Measurements from ENCODE around the gene CD1C.
"Not testable (repeated sequence)": the region's sequence is repeated elsewhere in the genome, so short reads cannot be mapped to it uniquely, and the experiment has no call there.

The CD1C gene

DNA sequence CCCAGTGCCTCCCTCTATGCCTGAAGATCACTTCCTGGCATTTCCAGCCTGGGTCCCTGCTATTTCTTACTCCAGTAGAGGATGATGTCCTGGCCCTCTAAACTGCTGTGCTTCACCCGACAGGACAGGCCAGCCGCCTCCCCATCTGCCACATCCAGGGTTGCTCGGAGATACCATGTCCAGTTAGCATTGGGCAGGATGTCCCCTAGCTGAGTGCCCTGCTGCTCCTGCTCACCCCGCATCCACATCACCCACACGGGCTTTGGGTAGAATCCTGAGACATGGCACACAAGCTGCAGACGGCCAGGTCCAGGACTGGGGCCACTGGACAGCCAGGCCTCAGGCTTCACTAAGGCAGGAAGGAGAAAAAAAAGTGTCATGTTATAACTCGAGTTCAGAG lies 39.6 kb downstream of the CD1C start:
- DNase-seq, result no peak

DNA sequence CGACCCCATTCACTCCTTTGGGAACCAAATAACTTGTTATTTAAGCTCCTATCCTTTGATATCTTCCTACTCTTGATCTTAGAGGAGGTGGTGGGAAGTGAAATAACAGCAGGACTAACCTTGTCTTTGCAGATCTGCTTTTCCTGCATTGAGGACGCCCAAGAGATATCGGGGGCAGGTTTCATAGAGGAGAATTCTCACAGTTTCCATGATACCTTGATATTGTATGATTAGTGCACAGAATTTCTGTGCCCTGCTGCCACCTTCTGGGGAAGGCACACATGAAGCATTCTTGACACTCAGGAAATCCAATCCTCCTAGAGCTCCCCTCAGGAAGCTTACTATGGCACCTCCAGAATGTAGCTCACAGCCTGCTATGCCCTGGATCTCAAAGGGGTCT lies 40.0 kb downstream of the CD1C start:
- no peak for DNase-seq

- DNase-seq, result no peak
These were observed 40.8 kb downstream of the CD1C start for GRCh38 chr1:158330391-158331105.

DNA sequence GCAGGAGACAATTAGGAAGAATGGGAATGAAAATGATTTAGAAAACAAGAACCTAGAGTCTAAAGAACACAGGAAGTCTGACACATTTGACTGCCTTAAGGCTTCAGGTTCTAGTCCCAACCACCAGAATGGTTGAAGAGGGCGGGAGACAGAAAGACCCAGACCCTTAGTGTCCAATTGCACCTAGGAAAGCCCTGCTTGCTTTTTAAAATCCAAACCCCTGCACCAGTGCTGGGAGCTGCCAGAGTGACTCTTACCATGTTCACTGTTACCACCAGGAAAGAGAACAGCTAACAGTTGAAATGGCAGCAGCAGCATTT lies 41.3 kb downstream of the CD1C start:
- no peak for DNase-seq

DNA sequence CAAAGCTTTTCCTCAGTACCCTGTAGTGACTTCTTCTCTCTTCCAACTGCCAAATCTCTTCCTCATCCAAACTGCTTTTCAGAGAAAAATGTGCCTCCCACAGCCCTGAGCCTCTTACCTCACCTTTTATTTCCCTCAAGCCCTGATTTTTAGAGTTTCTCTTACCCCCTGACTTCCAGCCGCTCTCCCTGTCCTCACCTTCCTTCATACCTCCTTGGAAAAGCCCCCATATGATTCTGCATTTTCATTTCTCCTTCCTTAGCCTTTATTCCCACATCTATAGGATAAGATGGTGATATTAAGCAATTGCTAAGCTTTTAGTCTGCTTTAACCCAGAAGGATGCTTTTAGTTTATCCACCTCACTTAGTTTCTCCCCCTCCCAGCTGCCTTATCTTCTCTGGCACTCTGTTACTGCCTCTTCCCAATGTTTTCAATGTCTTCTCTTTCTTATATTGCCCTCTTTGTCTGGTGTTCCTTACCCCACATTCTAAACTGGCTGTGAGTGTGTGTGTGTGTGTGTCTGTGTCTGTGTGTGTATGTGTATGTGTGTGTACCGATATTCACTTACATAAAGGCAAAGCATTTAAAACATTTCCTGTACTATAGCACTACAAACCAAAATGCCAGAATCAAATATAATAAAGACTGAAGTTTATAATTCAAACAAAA lies 41.9 kb downstream of the CD1C start, which contains the start of gene CD1B:
CD1B (minus strand) TSS at position 51 of the 670 bp plus-strand sequence. CDS start 108 bp downstream, outside the sequence.
- DNase-seq, result no peak

- DNase-seq, result no peak
These were observed 43.9 kb downstream of the CD1C start for GRCh38 chr1:158333405-158334155.

- no peak for DNase-seq
These were observed 44.9 kb downstream of the CD1C start for GRCh38 chr1:158334526-158335212.

DNA sequence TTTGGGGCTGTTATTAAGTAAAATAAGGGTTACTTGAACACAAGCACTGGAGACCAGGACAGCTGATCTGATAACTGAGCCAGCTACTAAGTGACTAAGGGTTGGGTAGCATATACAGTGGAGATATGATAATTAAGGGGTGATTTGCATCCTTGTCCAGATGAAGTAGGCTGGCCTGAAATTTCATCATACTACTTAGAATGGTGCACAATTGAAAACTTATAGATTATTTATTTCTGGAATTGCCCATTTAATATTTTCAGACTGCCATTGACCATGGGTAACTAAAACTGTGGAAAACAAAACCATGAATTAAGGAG lies 45.5 kb downstream of the CD1C start:
- DNase-seq, result no peak

GRCh38 chr1:158336413-158336812 lies 46.7 kb downstream of the CD1C start:
- not testable (repeated sequence) for DNase-seq

Data from activated naive CD4-positive, alpha-beta T cell treated with Interleukin-2 at 50 U/mL for 16 hours (primary cell).